Nephron (organoid): Measurements from ENCODE around the gene GNAI3.
A peak's percentile ranks its signal among the peaks of the same experiment; 100 is the strongest.

ENCODE experiments used
- H3K27ac Mint-ChIP-seq, 3 experiments: 2 replicates each; pipeline ENCODE4 v1.8.0; 2020; ENCODE audit warnings: mixed read lengths in 3 of 3, mild to moderate bottlenecking in 2 of 3, moderate library complexity in 1 of 3
- H3K27me3 Mint-ChIP-seq: 2 replicates; pipeline ENCODE4 v1.8.0; 2021; ENCODE audit warnings: low read depth, mild to moderate bottlenecking, moderate library complexity, mixed read lengths
- H3K36me3 Mint-ChIP-seq: 2 replicates; pipeline ENCODE4 v1.8.0; 2020; ENCODE audit warnings: low read depth, mixed read lengths
- H3K4me1 Mint-ChIP-seq: 2 replicates; pipeline ENCODE4 v1.8.0; 2020; ENCODE audit warnings: mixed read lengths
- H3K4me3 Mint-ChIP-seq, 3 experiments: 2 replicates each; pipeline ENCODE4 v1.8.0; 2020; ENCODE audit warnings: mild to moderate bottlenecking in 3 of 3, mixed read lengths in 3 of 3, moderate library complexity in 2 of 3
- H3K9me3 Mint-ChIP-seq: 2 replicates; pipeline ENCODE4 v1.8.0; 2020; ENCODE audit warnings: mixed read lengths
- TF ChIP-seq, protein P1 (sequence below), 3 experiments: fragments of 200-600 bp; sonication (generic); IDR thresholded peaks; one replicate each; pipeline ENCODE4 v1.5.0; 2021; ENCODE audit warnings: antibody characterized with exemption in 3 of 3; ENCODE audit not compliant: unreplicated experiment in 3 of 3

Gene GNAI3

DNA sequence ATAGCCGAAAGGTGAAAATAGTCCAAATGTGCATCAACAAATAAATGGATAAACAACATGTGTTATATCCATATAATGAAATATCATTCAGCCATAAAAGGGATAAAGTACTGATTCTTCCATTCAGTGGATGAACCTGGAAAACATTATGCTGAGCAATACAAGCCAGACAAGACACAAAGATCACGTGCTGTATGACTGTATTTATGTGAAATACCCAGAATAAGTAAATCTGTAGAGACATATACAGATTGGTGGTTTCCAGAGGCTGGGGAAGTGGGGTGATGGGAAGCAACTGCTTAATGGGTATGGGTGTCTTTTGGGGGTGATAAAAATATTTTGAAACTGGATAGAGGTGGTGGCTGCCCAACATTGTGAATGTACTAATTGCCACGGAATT is 94.2 kb downstream of the GNAI3 start:
- peaks cover 7% of the 10 kb centered on the region for H3K27me3 Mint-ChIP-seq
- H3K36me3 Mint-ChIP-seq, result no peaks in the 10 kb centered on the region
- H3K4me1 Mint-ChIP-seq, result peaks cover 18% of the 10 kb centered on the region
- H3K27ac Mint-ChIP-seq, result no peak overlapping the region
- TF ChIP-seq, protein P1, sequence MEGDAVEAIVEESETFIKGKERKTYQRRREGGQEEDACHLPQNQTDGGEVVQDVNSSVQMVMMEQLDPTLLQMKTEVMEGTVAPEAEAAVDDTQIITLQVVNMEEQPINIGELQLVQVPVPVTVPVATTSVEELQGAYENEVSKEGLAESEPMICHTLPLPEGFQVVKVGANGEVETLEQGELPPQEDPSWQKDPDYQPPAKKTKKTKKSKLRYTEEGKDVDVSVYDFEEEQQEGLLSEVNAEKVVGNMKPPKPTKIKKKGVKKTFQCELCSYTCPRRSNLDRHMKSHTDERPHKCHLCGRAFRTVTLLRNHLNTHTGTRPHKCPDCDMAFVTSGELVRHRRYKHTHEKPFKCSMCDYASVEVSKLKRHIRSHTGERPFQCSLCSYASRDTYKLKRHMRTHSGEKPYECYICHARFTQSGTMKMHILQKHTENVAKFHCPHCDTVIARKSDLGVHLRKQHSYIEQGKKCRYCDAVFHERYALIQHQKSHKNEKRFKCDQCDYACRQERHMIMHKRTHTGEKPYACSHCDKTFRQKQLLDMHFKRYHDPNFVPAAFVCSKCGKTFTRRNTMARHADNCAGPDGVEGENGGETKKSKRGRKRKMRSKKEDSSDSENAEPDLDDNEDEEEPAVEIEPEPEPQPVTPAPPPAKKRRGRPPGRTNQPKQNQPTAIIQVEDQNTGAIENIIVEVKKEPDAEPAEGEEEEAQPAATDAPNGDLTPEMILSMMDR (IDR thresholded peaks at IDR 0.05; ENCODE audit: unreplicated experiment in 3 of 3), result no peak
- peaks cover 3% of the 10 kb centered on the region for H3K9me3 Mint-ChIP-seq
- H3K4me3 Mint-ChIP-seq, result no peak overlapping the region

DNA sequence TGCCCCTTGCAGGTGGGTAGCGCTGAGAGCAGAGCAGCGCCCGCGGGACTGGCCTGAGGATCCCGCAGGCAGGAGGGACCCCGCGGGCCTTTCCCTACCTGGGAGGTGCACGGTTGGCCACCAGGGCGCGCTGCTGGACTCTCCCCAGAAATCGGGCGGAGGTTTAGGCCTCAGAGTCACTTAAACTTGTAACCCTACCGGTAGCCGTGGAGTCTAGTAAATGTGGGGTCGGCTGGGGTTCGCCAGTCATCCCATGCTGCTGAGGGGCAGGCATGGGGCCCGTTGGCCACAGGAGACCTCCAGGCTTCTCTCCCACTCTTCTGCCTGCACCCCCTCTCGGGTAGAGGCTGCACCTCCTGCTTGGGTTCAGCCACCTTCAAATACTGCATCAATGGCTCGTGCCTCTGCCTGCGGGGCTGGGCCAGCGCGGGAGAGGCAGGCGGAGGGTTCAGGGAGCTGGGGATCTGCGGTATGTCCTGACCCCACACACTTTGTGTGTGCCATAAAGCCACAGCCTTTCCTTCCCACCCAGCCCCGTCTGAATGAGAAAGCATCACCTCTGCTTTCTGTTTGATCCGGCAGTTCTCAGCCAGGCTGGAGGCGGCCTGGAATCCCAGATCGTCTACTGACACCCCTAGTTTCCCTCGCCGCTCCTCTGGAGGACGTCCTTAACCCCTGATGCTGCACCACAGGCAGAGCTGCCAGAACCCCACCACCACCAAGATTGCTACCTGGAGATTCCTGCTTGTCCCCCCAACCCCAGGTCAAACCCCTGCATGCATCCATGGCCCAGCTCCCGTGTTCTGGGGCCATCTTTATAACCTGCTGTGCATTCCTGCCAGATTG is 95.2 kb downstream of the GNAI3 start:
- Mint-ChIP-seq H3K27ac (no peak overlapping the region), H3K27me3 (peaks cover 5% of the 10 kb centered on the region), H3K4me3 (no peak overlapping the region), H3K9me3 (peaks cover 3% of the 10 kb centered on the region), H3K4me1 (peaks cover 13% of the 10 kb centered on the region), H3K36me3 (no peaks in the 10 kb centered on the region)
- TF ChIP-seq, protein P1 (IDR thresholded peaks at IDR 0.05; ENCODE audit: unreplicated experiment in 3 of 3), result peak; percentile 76 to 85 (median 84)

DNA sequence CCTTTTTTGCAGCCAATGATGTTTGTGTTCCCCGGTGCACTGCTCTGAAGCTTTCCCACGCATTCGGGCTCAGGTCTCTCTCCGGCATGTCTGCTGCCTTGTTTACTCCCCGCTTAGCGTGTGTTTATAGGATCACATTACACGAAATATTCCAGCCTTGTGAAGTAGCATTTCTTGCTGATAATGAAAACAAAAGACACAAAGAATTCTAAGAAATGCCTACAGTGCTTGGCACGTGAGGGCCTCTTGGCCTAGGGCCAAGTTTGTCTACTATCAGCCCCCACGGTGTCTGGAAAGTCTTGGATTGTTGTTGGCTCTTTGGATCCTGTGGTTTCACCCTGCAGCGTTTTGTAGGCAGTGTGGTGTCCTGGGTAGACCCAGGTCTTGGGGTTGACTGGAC is 96.3 kb downstream of the GNAI3 start:
- H3K4me3 Mint-ChIP-seq, result no peak overlapping the region
- no peaks in the 10 kb centered on the region for H3K36me3 Mint-ChIP-seq
- TF ChIP-seq, protein P1 (IDR thresholded peaks at IDR 0.05; ENCODE audit: unreplicated experiment in 3 of 3), result no peak
- H3K27ac Mint-ChIP-seq, result peak overlapping the region; percentile 32 to 68 (median 63)
- H3K4me1 Mint-ChIP-seq, result peaks cover 18% of the 10 kb centered on the region
- H3K27me3 Mint-ChIP-seq, result peaks cover 4% of the 10 kb centered on the region
- peaks cover 3% of the 10 kb centered on the region for H3K9me3 Mint-ChIP-seq

DNA sequence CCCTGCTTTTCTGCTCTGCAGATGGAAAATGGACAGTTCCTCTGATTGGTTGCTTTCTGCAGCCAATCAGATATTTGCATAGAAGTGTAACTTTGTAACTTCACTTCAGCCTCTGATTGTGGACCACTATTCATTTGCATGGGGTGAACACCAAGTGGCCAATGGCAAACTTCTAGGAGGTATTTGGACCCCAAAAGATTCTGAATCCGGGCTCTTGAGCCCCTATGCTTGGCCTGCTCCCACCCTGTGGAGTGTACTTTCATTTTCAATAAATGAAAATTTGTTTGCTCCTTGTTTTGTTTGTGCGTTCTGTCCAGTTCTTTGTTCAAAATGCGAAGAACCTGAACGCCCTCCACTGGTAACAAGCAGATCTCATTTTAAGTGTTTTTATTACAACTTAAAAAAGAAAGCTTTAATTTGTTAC is 101.1 kb downstream of the GNAI3 start:
- peaks cover 26% of the 10 kb centered on the region for H3K27me3 Mint-ChIP-seq
- TF ChIP-seq, protein P1 (IDR thresholded peaks at IDR 0.05; ENCODE audit: unreplicated experiment in 3 of 3), result peak; percentile 14 to 29 (median 28)
- H3K27ac Mint-ChIP-seq, result peak overlapping the region in 2 of 3 experiments; percentile 71 to 75
- H3K4me1 Mint-ChIP-seq, result peaks cover 23% of the 10 kb centered on the region
- peaks cover 3% of the 10 kb centered on the region for H3K9me3 Mint-ChIP-seq
- H3K4me3 Mint-ChIP-seq, result peak overlapping the region in 2 of 3 experiments; percentile 46 to 68
- H3K36me3 Mint-ChIP-seq, result no peaks in the 10 kb centered on the region

DNA sequence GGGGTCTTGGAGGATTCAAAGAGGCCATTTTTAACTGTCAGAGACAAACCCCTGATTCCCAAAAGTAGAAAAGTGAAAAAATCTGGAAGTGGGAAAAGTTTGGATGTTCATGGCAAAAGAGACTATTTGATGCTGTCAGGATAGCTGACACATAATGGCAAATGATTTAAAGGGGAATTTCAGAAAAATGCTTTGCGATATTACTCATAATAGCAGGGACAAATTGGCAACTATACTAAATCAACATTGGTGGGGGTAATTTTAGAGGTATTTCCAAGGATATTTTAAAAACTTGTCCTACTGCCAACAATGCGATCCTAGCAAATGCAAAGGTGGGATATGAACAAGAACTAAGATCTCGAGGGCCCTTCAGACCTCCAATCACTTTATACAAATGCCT is 102.2 kb downstream of the GNAI3 start:
- TF ChIP-seq, protein P1 (IDR thresholded peaks at IDR 0.05; ENCODE audit: unreplicated experiment in 3 of 3), result no peak
- Mint-ChIP-seq H3K36me3 (no peaks in the 10 kb centered on the region), H3K27ac (no peak overlapping the region), H3K27me3 (peaks cover 25% of the 10 kb centered on the region), H3K4me3 (no peak overlapping the region), H3K4me1 (peaks cover 28% of the 10 kb centered on the region), H3K9me3 (no peaks in the 10 kb centered on the region)

DNA sequence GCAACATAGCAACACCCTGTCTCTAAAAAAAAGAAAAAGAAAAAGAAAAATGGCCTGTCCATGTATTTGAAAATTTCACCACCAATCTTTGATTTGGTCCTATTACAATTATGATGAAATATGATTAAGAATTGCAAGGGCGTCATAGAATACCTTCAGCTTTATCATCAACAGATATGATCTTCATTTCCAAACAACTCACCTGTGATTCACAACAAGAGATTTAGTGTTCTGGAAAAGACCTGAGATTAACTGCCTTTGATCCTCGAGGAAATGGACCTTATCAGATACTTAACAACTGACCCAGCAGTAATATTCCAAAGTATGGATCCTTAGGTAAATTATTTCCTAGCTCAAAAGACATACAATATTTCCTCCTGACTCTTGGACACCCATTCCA is 104.0 kb downstream of the GNAI3 start:
- H3K4me3 Mint-ChIP-seq, result peak overlapping the region in 1 of 3 experiments; percentile 19
- H3K27ac Mint-ChIP-seq, result no peak overlapping the region
- peaks cover 25% of the 10 kb centered on the region for H3K27me3 Mint-ChIP-seq

More for the DNA sequence above, 104.0 kb downstream of the GNAI3 start:
- TF ChIP-seq, protein P1 (IDR thresholded peaks at IDR 0.05; ENCODE audit: unreplicated experiment in 3 of 3), result no peak
- Mint-ChIP-seq H3K9me3 (no peaks in the 10 kb centered on the region), H3K36me3 (no peaks in the 10 kb centered on the region), H3K4me1 (peaks cover 33% of the 10 kb centered on the region)
